Stomach smooth muscle (tissue), 2 donors: ENCODE results near the gene MERTK.
"Not testable (repeated sequence)": the region's sequence is repeated elsewhere in the genome, so short reads cannot be mapped to it uniquely, and the experiment has no call there.

ENCODE experiments used
- H3K27ac ChIP-seq: one replicate; pipeline ENCODE4 v1.7.0; 2013; ENCODE audit warnings: mild to moderate bottlenecking, low read length, inconsistent platforms
- H3K27me3 ChIP-seq, 2 donors: one replicate each; pipeline ENCODE4 v1.7.0; 2013; ENCODE audit warnings: low read length in 2 of 2; ENCODE audit not compliant: insufficient read depth in 2 of 2, control insufficient read depth in 1 of 2
- H3K36me3 ChIP-seq, 2 donors: one replicate each; pipeline ENCODE4 v1.7.0; 2013; ENCODE audit warnings: low read length in 2 of 2; ENCODE audit not compliant: control insufficient read depth in 2 of 2, insufficient read depth in 2 of 2
- H3K4me1 ChIP-seq: one replicate; pipeline ENCODE4 v1.7.0; 2013; ENCODE audit warnings: low read length; ENCODE audit not compliant: control insufficient read depth, insufficient read depth
- H3K4me3 ChIP-seq, 2 donors: one replicate each; pipeline ENCODE4 v1.7.0; 2013; ENCODE audit warnings: low read length in 2 of 2
- H3K9ac ChIP-seq, 2 donors: one replicate each; pipeline ENCODE4 v1.7.0; 2013; ENCODE audit warnings: low read length in 2 of 2, mild to moderate bottlenecking in 1 of 2
- H3K9me3 ChIP-seq, 2 donors: one replicate each; pipeline ENCODE4 v1.7.0; 2013; ENCODE audit warnings: low read length in 2 of 2; ENCODE audit not compliant: control insufficient read depth in 2 of 2
- donor health status: healthy.
- donor health status: Pancreatic carcinoma.

Gene MERTK

GRCh38 chr2:111910609-111911277 lies 12.3 kb downstream of the MERTK start:
- Histone ChIP-seq H3K9ac (no peak overlapping the region), H3K27ac (no peak overlapping the region), H3K27me3 (no peaks in the 10 kb centered on the region), H3K36me3 (no peaks in the 10 kb centered on the region), H3K4me3 (no peak overlapping the region), H3K4me1 (peaks cover 14% of the 10 kb centered on the region), H3K9me3 (no peaks in the 10 kb centered on the region)

DNA sequence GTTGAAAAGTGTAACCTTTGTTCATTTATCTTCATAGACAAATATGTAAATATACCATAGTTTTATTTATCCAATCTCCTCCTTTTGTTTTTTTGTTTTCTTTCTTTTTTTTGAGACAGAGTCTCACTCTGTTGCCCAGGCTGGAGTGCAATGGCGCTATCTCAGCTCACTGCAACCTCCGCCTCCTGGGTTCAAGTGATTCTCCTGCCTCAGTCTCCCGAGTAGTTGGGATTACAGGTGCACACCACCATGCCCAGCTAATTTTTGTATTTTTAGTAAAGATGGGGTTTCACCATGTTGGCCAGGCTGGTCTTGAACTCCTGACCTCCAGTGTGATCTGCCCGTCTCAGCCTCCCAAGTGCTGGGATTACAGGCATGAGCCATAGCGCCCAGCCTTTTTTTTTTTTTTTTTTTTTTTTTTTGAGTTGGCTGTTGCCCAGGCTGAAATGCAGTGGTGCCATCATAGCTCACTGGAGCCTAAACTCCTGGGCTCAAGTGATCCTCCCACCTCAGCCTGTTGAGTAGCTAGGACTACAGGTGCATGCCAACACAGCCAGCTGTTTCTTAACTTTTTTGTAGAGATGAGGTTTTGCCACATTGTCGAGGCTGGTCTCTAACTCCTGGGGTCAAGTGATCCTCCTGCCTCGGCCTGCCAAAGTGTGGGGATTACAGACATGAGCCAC lies 13.0 kb downstream of the MERTK start:
- not testable (repeated sequence) for H3K27me3 ChIP-seq, H3K27ac ChIP-seq, H3K9ac ChIP-seq, H3K4me3 ChIP-seq, H3K36me3 ChIP-seq, H3K9me3 ChIP-seq
- peaks cover 13% of the 10 kb centered on the region for H3K4me1 ChIP-seq

GRCh38 chr2:111912547-111912946 lies 14.1 kb downstream of the MERTK start:
- Histone ChIP-seq H3K36me3 (peaks cover 0 to 4% of the 10 kb centered on the region in 2 donors), H3K4me3 (no peak overlapping the region), H3K9me3 (no peaks in the 10 kb centered on the region), H3K27me3 (no peaks in the 10 kb centered on the region), H3K4me1 (peaks cover 9% of the 10 kb centered on the region), H3K27ac (no peak overlapping the region), H3K9ac (no peak overlapping the region)

DNA sequence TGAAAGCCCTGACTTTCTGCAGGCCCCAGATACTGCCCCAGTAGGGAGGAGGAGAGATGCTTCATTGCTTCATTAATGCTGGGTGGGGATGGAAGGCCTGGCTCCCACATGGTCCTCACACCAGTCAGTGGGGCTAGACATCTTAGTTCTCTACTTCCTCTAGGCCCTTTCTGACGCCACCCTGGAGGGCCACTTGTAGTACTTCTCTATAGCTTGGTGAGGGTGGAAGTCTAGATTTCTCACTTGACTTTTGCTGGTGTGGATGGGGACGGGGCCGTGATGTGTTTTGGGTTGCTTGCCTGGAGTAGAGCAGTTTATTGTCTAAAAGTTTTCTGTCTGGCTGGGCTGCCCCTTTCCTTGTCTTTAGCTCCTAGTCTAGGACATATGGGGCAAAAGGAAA lies 18.7 kb downstream of the MERTK start:
- Histone ChIP-seq H3K27me3 (no peaks in the 10 kb centered on the region), H3K4me3 (no peak overlapping the region), H3K27ac (no peak overlapping the region), H3K9ac (no peak overlapping the region), H3K4me1 (no peaks in the 10 kb centered on the region), H3K36me3 (peaks cover 0 to 4% of the 10 kb centered on the region in 2 donors), H3K9me3 (no peaks in the 10 kb centered on the region)

GRCh38 chr2:111918383-111918806 lies 20.0 kb downstream of the MERTK start:
- Histone ChIP-seq H3K27me3 (no peaks in the 10 kb centered on the region), H3K27ac (no peak overlapping the region)

GRCh38 chr2:111919365-111919764 lies 21.0 kb downstream of the MERTK start:
- Histone ChIP-seq H3K9ac (no peak overlapping the region), H3K4me3 (no peak overlapping the region), H3K36me3 (peaks cover 0 to 11% of the 10 kb centered on the region in 2 donors), H3K27me3 (no peaks in the 10 kb centered on the region), H3K9me3 (no peaks in the 10 kb centered on the region), H3K4me1 (peaks cover 2% of the 10 kb centered on the region), H3K27ac (no peak overlapping the region)

More at GRCh38 chr2:111918383-111918806, 20.0 kb downstream of the MERTK start:
- Histone ChIP-seq H3K9ac (no peak overlapping the region), H3K9me3 (no peaks in the 10 kb centered on the region), H3K4me3 (no peak overlapping the region), H3K4me1 (peaks cover 2% of the 10 kb centered on the region), H3K36me3 (peaks cover 0 to 8% of the 10 kb centered on the region in 2 donors)

- Histone ChIP-seq H3K9ac (no peak overlapping the region), H3K9me3 (no peaks in the 10 kb centered on the region), H3K36me3 (peaks cover 0 to 11% of the 10 kb centered on the region in 2 donors), H3K4me3 (no peak overlapping the region), H3K4me1 (peaks cover 2% of the 10 kb centered on the region), H3K27ac (no peak overlapping the region), H3K27me3 (no peaks in the 10 kb centered on the region)
Observed at GRCh38 chr2:111919794-111920608, 21.6 kb downstream of the MERTK start.

GRCh38 chr2:111923276-111923804 lies 24.9 kb downstream of the MERTK start:
- peaks cover 2% of the 10 kb centered on the region for H3K4me1 ChIP-seq

GRCh38 chr2:111924617-111925107 lies 26.3 kb downstream of the MERTK start:
- no peak overlapping the region for H3K27ac ChIP-seq
- peaks cover 2% of the 10 kb centered on the region for H3K4me1 ChIP-seq
- H3K36me3 ChIP-seq: peaks cover 0 to 14% of the 10 kb centered on the region in 2 donors
- H3K9ac ChIP-seq: no peak overlapping the region
- H3K9me3 ChIP-seq: no peaks in the 10 kb centered on the region
- no peak overlapping the region for H3K4me3 ChIP-seq
- H3K27me3 ChIP-seq: no peaks in the 10 kb centered on the region

More at GRCh38 chr2:111923276-111923804, 24.9 kb downstream of the MERTK start:
- H3K9ac ChIP-seq: no peak overlapping the region
- H3K27me3 ChIP-seq: no peaks in the 10 kb centered on the region
- no peak overlapping the region for H3K27ac ChIP-seq
- peaks cover 0 to 7% of the 10 kb centered on the region in 2 donors for H3K36me3 ChIP-seq
- no peak overlapping the region for H3K4me3 ChIP-seq
- H3K9me3 ChIP-seq: no peaks in the 10 kb centered on the region

DNA sequence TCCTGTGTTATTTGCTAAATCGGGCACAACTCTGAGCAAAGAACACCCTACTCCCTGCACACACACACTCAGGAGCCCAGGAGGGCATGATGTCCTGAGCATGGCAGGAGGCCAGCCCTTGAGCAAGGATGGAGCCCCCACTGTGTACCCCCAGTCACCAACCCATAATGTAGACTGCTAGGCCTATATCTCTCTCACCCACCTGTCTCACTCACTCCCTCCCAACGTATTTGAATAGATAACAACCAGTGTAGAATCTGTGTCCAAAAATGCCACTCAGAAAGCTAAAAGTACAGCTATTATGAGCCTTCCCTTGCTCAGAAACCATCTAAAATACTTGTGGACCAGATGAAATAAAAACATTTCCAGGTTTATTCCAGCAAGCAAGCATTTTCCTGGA lies 29.3 kb downstream of the MERTK start:
- H3K9me3 ChIP-seq: no peaks in the 10 kb centered on the region
- H3K9ac ChIP-seq: no peak overlapping the region
- H3K27ac ChIP-seq: no peak overlapping the region
- peaks cover 3 to 25% of the 10 kb centered on the region in 2 donors for H3K36me3 ChIP-seq
- H3K4me3 ChIP-seq: no peak overlapping the region
- H3K4me1 ChIP-seq: peaks cover 2% of the 10 kb centered on the region
- H3K27me3 ChIP-seq: no peaks in the 10 kb centered on the region
